CD14-positive monocyte (primary cell): ENCODE measurements around the gene ADRM1. TPM values are rescaled to one million over a fixed set of nuclear protein-coding genes. Genes with fewer than 3 reads are reported as not detected.

Experiments
- DNase-seq, 3 donors: peaks; one replicate each; pipeline ENCODE4 v3.0.0-alpha.2; 2011 to 2022
- H2AFZ ChIP-seq: 2 replicates; pipeline ENCODE4 v1.6.0; 2012; ENCODE audit warnings: mild to moderate bottlenecking, low read depth, low read length, inconsistent platforms; ENCODE audit not compliant: insufficient read depth, poor library complexity, severe bottlenecking
- H3K27ac ChIP-seq, 2 donors: 1 replicate in 1 of 2; 2 replicates in 1 of 2; pipeline ENCODE4 v1.5.1; 2012 to 2013; ENCODE audit warnings: low read length in 2 of 2, control low read depth in 1 of 2, inconsistent platforms in 1 of 2, low read depth in 1 of 2, mild to moderate bottlenecking in 1 of 2
- H3K27me3 ChIP-seq, 2 donors: one replicate each; pipeline versions ENCODE4 v1.6.0 to v1.6.1; 2011 to 2013; ENCODE audit warnings: low read length in 2 of 2; ENCODE audit not compliant: control insufficient read depth in 2 of 2, insufficient read depth in 2 of 2
- H3K36me3 ChIP-seq, 2 donors: replicated peaks in 1 of 2; 1 replicate in 1 of 2; 2 replicates in 1 of 2; pipeline versions ENCODE4 v1.5.1 to v1.6.1; 2012 to 2013; ENCODE audit warnings: low read length in 2 of 2, control low read depth in 1 of 2, inconsistent platforms in 1 of 2, mild to moderate bottlenecking in 1 of 2; ENCODE audit not compliant: insufficient read depth in 2 of 2, control insufficient read depth in 1 of 2
- H3K4me1 ChIP-seq, 2 donors: 1 replicate in 1 of 2; 2 replicates in 1 of 2; pipeline versions ENCODE4 v1.5.1 to v1.6.1; 2012 to 2013; ENCODE audit warnings: low read length in 2 of 2, control low read depth in 1 of 2, inconsistent platforms in 1 of 2, mild to moderate bottlenecking in 1 of 2, moderate library complexity in 1 of 2; ENCODE audit not compliant: insufficient read depth in 2 of 2, control insufficient read depth in 1 of 2
- H3K4me2 ChIP-seq: replicated peaks from 2 replicates; pipeline ENCODE3; 2012; ENCODE audit warnings: low read length, moderate library complexity, mild to moderate bottlenecking; ENCODE audit not compliant: poor library complexity, severe bottlenecking; ENCODE audit errors: extremely low read depth
- H3K4me3 ChIP-seq, 3 experiments: fragments of 200-600 bp in 1 of 3; sonication (generic) in 1 of 3; replicated peaks in 1 of 3; 1 replicate in 2 of 3; 2 replicates in 1 of 3; pipeline ENCODE4 v1.5.1; 2011 to 2013; ENCODE audit warnings: low read length in 3 of 3, mild to moderate bottlenecking in 3 of 3, control low read depth in 2 of 3, low read depth in 2 of 3, inconsistent platforms in 1 of 3, moderate library complexity in 1 of 3
- H3K79me2 ChIP-seq: 2 replicates; pipeline ENCODE4 v1.6.0; 2012; ENCODE audit warnings: mild to moderate bottlenecking, control low read depth, inconsistent platforms, low read length, moderate library complexity; ENCODE audit not compliant: insufficient read depth
- H3K9ac ChIP-seq: 2 replicates; pipeline ENCODE4 v1.6.0; 2017; ENCODE audit warnings: low read length, mild to moderate bottlenecking; ENCODE audit not compliant: insufficient read depth, poor library complexity, severe bottlenecking
- H3K9me3 ChIP-seq, 2 donors: replicated peaks in 1 of 2; 1 replicate in 1 of 2; 2 replicates in 1 of 2; pipeline versions ENCODE4 v1.5.1 to v1.6.1; 2012 to 2013; ENCODE audit warnings: low read length in 2 of 2, control low read depth in 1 of 2; ENCODE audit not compliant: control insufficient read depth in 1 of 2, insufficient read depth in 1 of 2
- H4K20me1 ChIP-seq: 2 replicates; pipeline ENCODE4 v1.6.0; 2012; ENCODE audit warnings: mild to moderate bottlenecking, low read length, control low read depth, moderate library complexity; ENCODE audit not compliant: insufficient read depth
- H3K27ac Mint-ChIP-seq, 7 donors: one replicate each; pipeline ENCODE4 v1.8.0; 2020; ENCODE audit warnings: mild to moderate bottlenecking in 7 of 7, mixed read lengths in 7 of 7, moderate library complexity in 6 of 7, inconsistent platforms in 2 of 7
- H3K27me3 Mint-ChIP-seq, 3 donors: one replicate each; pipeline ENCODE4 v1.8.0; 2021 to 2022; ENCODE audit warnings: low read depth in 3 of 3, mild to moderate bottlenecking in 3 of 3, mixed read lengths in 3 of 3, moderate library complexity in 3 of 3, inconsistent platforms in 1 of 3
- H3K36me3 Mint-ChIP-seq, 2 donors: one replicate each; pipeline ENCODE4 v1.8.0; 2020; ENCODE audit warnings: mixed read lengths in 2 of 2, inconsistent platforms in 1 of 2, mild to moderate bottlenecking in 1 of 2
- H3K4me1 Mint-ChIP-seq: one replicate; pipeline ENCODE4 v1.8.0; 2020; ENCODE audit warnings: mild to moderate bottlenecking, mixed read lengths
- H3K4me3 Mint-ChIP-seq, 2 donors: one replicate each; pipeline ENCODE4 v1.8.0; 2020; ENCODE audit warnings: mild to moderate bottlenecking in 2 of 2, mixed read lengths in 2 of 2, moderate library complexity in 1 of 2
- H3K9me3 Mint-ChIP-seq, 7 donors: one replicate each; pipeline ENCODE4 v1.8.0; 2020 to 2022; ENCODE audit warnings: mixed read lengths in 7 of 7, mild to moderate bottlenecking in 6 of 7, moderate library complexity in 6 of 7, inconsistent platforms in 2 of 7
- WGBS: methylation state at CpG from one replicate; pipeline ENCODE4 v1.1.5; 2013; ENCODE audit warnings: missing lambda C conversion rate; ENCODE audit not compliant: insufficient coverage; 5-methylcytosine and 5-hydroxymethylcytosine counted together
- intact Hi-C, 2 donors: fragments of 100-400 bp; cut with micrococcal nuclease; formaldehyde crosslinking; loops; one replicate each; pipeline versions ENCODE4 v1.15.0 to v1.15.1; 2023
- polyA plus RNA-seq, 3 donors: library from polyadenylated mRNA; depleted of rRNA in 1 of 3; unstranded in 2 of 3; stranded (reverse) in 1 of 3; fragments of 300-500 nt in 2 of 3; fragments of >200 nt in 1 of 3; fragmentation: Illumina TruSeq in 2 of 3; gene quantifications; 1 replicate in 2 of 3; 2 replicates in 1 of 3; pipeline ENCODE4 v1.2.3, GENCODE V29; 2012 to 2021
- TF ChIP-seq, protein P1 (sequence below): fragments of 200-600 bp; IDR thresholded peaks from one replicate; pipeline ENCODE4 v1.8.0; 2022; ENCODE audit warnings: antibody characterized with exemption, mild to moderate bottlenecking

Gene ADRM1
- polyA plus RNA-seq, 3 donors: 63.3 to 81.5 (median 72.5) TPM

DNA sequence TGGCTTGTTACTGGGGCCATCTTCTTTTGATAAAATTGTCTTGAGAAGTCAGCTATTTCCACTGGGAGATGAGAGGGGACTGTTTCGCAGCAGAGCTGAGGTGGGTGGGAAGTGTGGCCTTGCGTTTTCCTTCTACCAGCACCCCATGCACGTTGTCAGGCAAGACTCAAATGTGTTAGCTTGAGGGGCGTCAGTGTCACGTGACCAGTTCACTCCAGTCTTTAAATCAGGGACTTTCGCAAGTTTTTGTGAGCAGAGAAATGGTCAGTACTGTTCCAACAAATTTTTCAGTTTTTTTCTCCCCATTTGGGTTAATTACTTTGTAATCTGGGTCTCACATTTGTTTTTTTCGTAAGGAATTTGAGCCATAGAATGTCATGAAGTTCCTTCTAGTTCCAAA lies 20.7 kb upstream of the ADRM1 start:
- Histone ChIP-seq H2AFZ (no peak overlapping the region), H3K9me3 (no peaks in the 10 kb centered on the region), H3K9ac (no peak overlapping the region), H3K79me2 (no peaks in the 10 kb centered on the region), H4K20me1 (peaks cover 3% of the 10 kb centered on the region), H3K4me1 (no peaks in the 10 kb centered on the region), H3K4me2 (no peak overlapping the region), H3K27me3 (no peaks in the 10 kb centered on the region), H3K36me3 (peaks cover 87 to 99% of the 10 kb centered on the region in 2 donors), H3K4me3 (no peak overlapping the region), H3K27ac (no peak overlapping the region)
- H3K4me1 Mint-ChIP-seq: no peaks in the 10 kb centered on the region
- no peak overlapping the region for H3K4me3 Mint-ChIP-seq
- H3K36me3 Mint-ChIP-seq: peaks cover 90 to 97% of the 10 kb centered on the region in 2 donors
- TF ChIP-seq, protein P1, sequence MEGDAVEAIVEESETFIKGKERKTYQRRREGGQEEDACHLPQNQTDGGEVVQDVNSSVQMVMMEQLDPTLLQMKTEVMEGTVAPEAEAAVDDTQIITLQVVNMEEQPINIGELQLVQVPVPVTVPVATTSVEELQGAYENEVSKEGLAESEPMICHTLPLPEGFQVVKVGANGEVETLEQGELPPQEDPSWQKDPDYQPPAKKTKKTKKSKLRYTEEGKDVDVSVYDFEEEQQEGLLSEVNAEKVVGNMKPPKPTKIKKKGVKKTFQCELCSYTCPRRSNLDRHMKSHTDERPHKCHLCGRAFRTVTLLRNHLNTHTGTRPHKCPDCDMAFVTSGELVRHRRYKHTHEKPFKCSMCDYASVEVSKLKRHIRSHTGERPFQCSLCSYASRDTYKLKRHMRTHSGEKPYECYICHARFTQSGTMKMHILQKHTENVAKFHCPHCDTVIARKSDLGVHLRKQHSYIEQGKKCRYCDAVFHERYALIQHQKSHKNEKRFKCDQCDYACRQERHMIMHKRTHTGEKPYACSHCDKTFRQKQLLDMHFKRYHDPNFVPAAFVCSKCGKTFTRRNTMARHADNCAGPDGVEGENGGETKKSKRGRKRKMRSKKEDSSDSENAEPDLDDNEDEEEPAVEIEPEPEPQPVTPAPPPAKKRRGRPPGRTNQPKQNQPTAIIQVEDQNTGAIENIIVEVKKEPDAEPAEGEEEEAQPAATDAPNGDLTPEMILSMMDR: no peak
- DNase-seq: no peak
- intact Hi-C loops: no loop called here
- WGBS: 93% methylated on average over 4 of the region's 7 CpGs
- peak overlapping the region in 1 of 7 donors; percentile 34 for H3K27ac Mint-ChIP-seq
- H3K27me3 Mint-ChIP-seq: peaks cover 0 to 2% (median 0%) of the 10 kb centered on the region in 3 donors
- peaks cover 0 to 2% (median 0%) of the 10 kb centered on the region in 7 donors for H3K9me3 Mint-ChIP-seq

DNA sequence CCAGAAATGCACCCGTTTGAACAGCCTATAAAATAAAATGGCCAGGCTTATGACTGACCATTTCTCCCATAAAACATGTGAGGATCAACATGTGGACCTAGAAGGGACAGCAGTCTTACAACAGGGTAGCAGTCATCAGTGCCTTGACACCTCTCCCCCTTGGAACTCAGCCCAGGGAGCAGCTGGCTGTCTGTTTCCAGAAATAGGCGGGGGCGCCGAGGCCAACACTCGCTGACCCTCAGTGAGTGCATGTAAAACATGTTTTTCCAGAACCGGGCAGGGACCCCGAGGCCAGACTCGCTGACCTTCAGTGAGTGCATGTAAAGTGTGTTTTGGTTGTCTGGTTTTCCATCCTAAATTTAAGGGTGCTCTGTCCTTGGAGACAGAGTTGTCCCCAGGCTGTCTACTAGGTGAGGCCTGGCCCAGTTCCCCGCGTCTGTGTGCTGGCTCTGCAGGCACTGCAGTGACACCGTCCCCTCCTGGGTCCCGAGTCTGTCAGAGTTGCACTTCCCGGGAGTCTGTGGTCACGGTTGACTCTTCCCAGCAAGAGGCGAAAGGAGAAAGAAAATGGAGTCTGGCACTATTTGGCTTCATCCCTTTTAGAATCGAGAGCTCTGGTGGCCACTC lies 19.8 kb upstream of the ADRM1 start:
- DNase-seq: no peak
- Histone ChIP-seq H3K4me1 (no peaks in the 10 kb centered on the region), H3K4me2 (no peak overlapping the region), H3K27me3 (no peaks in the 10 kb centered on the region), H3K9me3 (no peaks in the 10 kb centered on the region), H3K36me3 (peaks cover 81 to 99% of the 10 kb centered on the region in 2 donors), H4K20me1 (no peaks in the 10 kb centered on the region), H3K79me2 (no peaks in the 10 kb centered on the region), H3K9ac (no peak overlapping the region), H2AFZ (no peak overlapping the region), H3K4me3 (no peak overlapping the region), H3K27ac (no peak overlapping the region)
- TF ChIP-seq, protein P1: no peak
- over 99% methylated on average over 13 of the region's 16 CpGs for WGBS
- Mint-ChIP-seq H3K27ac (no peak overlapping the region), H3K27me3 (peaks cover 0 to 2% (median 0%) of the 10 kb centered on the region in 3 donors), H3K4me3 (no peak overlapping the region), H3K4me1 (no peaks in the 10 kb centered on the region), H3K9me3 (peaks cover 0 to 2% (median 0%) of the 10 kb centered on the region in 7 donors), H3K36me3 (peaks cover 89 to 97% of the 10 kb centered on the region in 2 donors)
- intact Hi-C loops: no loop called here
